Ectodermal cell (in vitro differentiated cells): ENCODE measurements around the gene C10orf105.

Source experiments
- H3K27ac ChIP-seq: 2 replicates; pipeline ENCODE4 v1.7.0; 2013; ENCODE audit warnings: mild to moderate bottlenecking, low read depth, low read length; ENCODE audit not compliant: insufficient read depth, poor library complexity, severe bottlenecking
- H3K27me3 ChIP-seq: 2 replicates; pipeline ENCODE4 v1.7.0; 2013; ENCODE audit warnings: mild to moderate bottlenecking, low read length; ENCODE audit not compliant: insufficient read depth, control insufficient read depth, poor library complexity, severe bottlenecking
- H3K36me3 ChIP-seq: one replicate; pipeline ENCODE4 v1.7.0; 2013; ENCODE audit warnings: low read length; ENCODE audit not compliant: control insufficient read depth, insufficient read depth
- H3K4me1 ChIP-seq: one replicate; pipeline ENCODE4 v1.7.0; 2013; ENCODE audit warnings: low read length; ENCODE audit not compliant: control insufficient read depth, insufficient read depth
- H3K4me3 ChIP-seq: 2 replicates; pipeline ENCODE4 v1.7.0; 2013; ENCODE audit warnings: low read depth, low read length, control low read depth; ENCODE audit not compliant: insufficient read depth
- H3K9me3 ChIP-seq: 2 replicates; pipeline ENCODE4 v1.7.0; 2013; ENCODE audit warnings: mild to moderate bottlenecking, low read length, moderate library complexity; ENCODE audit not compliant: control insufficient read depth
- whole genome bisulfite sequencing, 2 experiments: methylation state at CpG; one replicate each; pipeline ENCODE4 v1.1.7; 2013; ENCODE audit warnings: missing lambda C conversion rate in 2 of 2; 5-methylcytosine and 5-hydroxymethylcytosine counted together

The C10orf105 gene

GRCh38 chr10:71750986-71751385, 31.4 kb upstream of the C10orf105 start:
- H3K27ac ChIP-seq = no peak overlapping the region
- H3K4me3 ChIP-seq = no peak overlapping the region
- no peaks in the 10 kb centered on the region for H3K36me3 ChIP-seq
- H3K9me3 ChIP-seq = no peaks in the 10 kb centered on the region
- WGBS, 2 experiments = 91 to 94% methylated on average over 3 of the region's 5 CpGs
- H3K27me3 ChIP-seq = no peaks in the 10 kb centered on the region
- H3K4me1 ChIP-seq = peaks cover 3% of the 10 kb centered on the region

- no peaks in the 10 kb centered on the region for H3K9me3 ChIP-seq
- peaks cover 3% of the 10 kb centered on the region for H3K4me1 ChIP-seq
- no peak overlapping the region for H3K27ac ChIP-seq
- 94% methylated on average over 13 to 15 of the region's 15 CpGs for WGBS, 2 experiments
- no peaks in the 10 kb centered on the region for H3K36me3 ChIP-seq
- no peak overlapping the region for H3K4me3 ChIP-seq
- H3K27me3 ChIP-seq = no peaks in the 10 kb centered on the region
Measured at GRCh38 chr10:71750124-71750841, 30.7 kb upstream of the C10orf105 start.

GRCh38 chr10:71749396-71749795, 29.8 kb upstream of the C10orf105 start:
- 91 to 93% methylated on average over 4 of the region's 4 CpGs for WGBS, 2 experiments
- H3K27ac ChIP-seq = no peak overlapping the region
- H3K36me3 ChIP-seq = no peaks in the 10 kb centered on the region
- H3K27me3 ChIP-seq = no peaks in the 10 kb centered on the region
- H3K4me1 ChIP-seq = peaks cover 3% of the 10 kb centered on the region
- no peaks in the 10 kb centered on the region for H3K9me3 ChIP-seq
- H3K4me3 ChIP-seq = no peak overlapping the region

- no peaks in the 10 kb centered on the region for H3K27me3 ChIP-seq
- peaks cover 3% of the 10 kb centered on the region for H3K4me1 ChIP-seq
- WGBS, 2 experiments = 80 to 83% methylated on average over 15 of the region's 15 CpGs
- no peak overlapping the region for H3K27ac ChIP-seq
- H3K9me3 ChIP-seq = no peaks in the 10 kb centered on the region
- H3K4me3 ChIP-seq = no peak overlapping the region
- no peaks in the 10 kb centered on the region for H3K36me3 ChIP-seq
Measured at GRCh38 chr10:71748671-71749191, 29.2 kb upstream of the C10orf105 start.

GRCh38 chr10:71747551-71748523, 28.3 kb upstream of the C10orf105 start:
- peaks cover 3% of the 10 kb centered on the region for H3K4me1 ChIP-seq
- 80 to 83% methylated on average over 14 of the region's 14 CpGs for WGBS, 2 experiments
- no peak overlapping the region for H3K4me3 ChIP-seq
- no peaks in the 10 kb centered on the region for H3K27me3 ChIP-seq
- H3K9me3 ChIP-seq = no peaks in the 10 kb centered on the region
- no peak overlapping the region for H3K27ac ChIP-seq
- no peaks in the 10 kb centered on the region for H3K36me3 ChIP-seq

- Histone ChIP-seq H3K27ac (no peak overlapping the region), H3K9me3 (no peaks in the 10 kb centered on the region), H3K4me1 (peaks cover 3% of the 10 kb centered on the region), H3K4me3 (no peak overlapping the region), H3K27me3 (no peaks in the 10 kb centered on the region), H3K36me3 (no peaks in the 10 kb centered on the region)
- WGBS, 2 experiments = 94 to 98% methylated on average over 2 of the region's 2 CpGs
Measured at GRCh38 chr10:71747039-71747531, 27.5 kb upstream of the C10orf105 start.

GRCh38 chr10:71746344-71747037, 26.9 kb upstream of the C10orf105 start:
- Histone ChIP-seq H3K27ac (no peak overlapping the region), H3K4me3 (no peak overlapping the region), H3K36me3 (no peaks in the 10 kb centered on the region), H3K4me1 (peaks cover 3% of the 10 kb centered on the region), H3K9me3 (no peaks in the 10 kb centered on the region), H3K27me3 (no peaks in the 10 kb centered on the region)
- WGBS, 2 experiments = 73 to 75% methylated on average over 13 of the region's 13 CpGs

- Histone ChIP-seq H3K4me1 (peaks cover 3% of the 10 kb centered on the region), H3K27me3 (no peaks in the 10 kb centered on the region), H3K27ac (no peak overlapping the region), H3K4me3 (no peak overlapping the region), H3K9me3 (no peaks in the 10 kb centered on the region), H3K36me3 (no peaks in the 10 kb centered on the region)
- 92 to 96% methylated on average over 2 of the region's 2 CpGs for WGBS, 2 experiments
Measured at GRCh38 chr10:71745664-71746250, 26.2 kb upstream of the C10orf105 start.

GRCh38 chr10:71744897-71745663, 25.5 kb upstream of the C10orf105 start:
- Histone ChIP-seq H3K27ac (no peak overlapping the region), H3K4me3 (no peak overlapping the region), H3K36me3 (no peaks in the 10 kb centered on the region), H3K27me3 (no peaks in the 10 kb centered on the region), H3K4me1 (peaks cover 3% of the 10 kb centered on the region), H3K9me3 (no peaks in the 10 kb centered on the region)
- 95 to 98% methylated on average over 7 of the region's 8 CpGs for WGBS, 2 experiments
